Measurements from ENCODE around the gene SNX32.

The SNX32 gene

GRCh38 chr11:65870307-65870658 is 36.5 kb downstream of the SNX32 start:
- no peak for ATAC-seq (ENCODE audit: low read depth)
- no peak overlapping the region for H3K4me3 Mint-ChIP-seq
- no peak for DNase-seq (ENCODE audit: low spot score in 2 of 2)
- H3K27ac Mint-ChIP-seq, result no peak overlapping the region
- H3K27me3 Mint-ChIP-seq, result no peaks in the 10 kb centered on the region
- H3K4me1 Mint-ChIP-seq, result peaks cover 15% of the 10 kb centered on the region
- peaks cover 6% of the 10 kb centered on the region for H3K36me3 Mint-ChIP-seq
- no peaks in the 10 kb centered on the region for H3K9me3 Mint-ChIP-seq

DNA sequence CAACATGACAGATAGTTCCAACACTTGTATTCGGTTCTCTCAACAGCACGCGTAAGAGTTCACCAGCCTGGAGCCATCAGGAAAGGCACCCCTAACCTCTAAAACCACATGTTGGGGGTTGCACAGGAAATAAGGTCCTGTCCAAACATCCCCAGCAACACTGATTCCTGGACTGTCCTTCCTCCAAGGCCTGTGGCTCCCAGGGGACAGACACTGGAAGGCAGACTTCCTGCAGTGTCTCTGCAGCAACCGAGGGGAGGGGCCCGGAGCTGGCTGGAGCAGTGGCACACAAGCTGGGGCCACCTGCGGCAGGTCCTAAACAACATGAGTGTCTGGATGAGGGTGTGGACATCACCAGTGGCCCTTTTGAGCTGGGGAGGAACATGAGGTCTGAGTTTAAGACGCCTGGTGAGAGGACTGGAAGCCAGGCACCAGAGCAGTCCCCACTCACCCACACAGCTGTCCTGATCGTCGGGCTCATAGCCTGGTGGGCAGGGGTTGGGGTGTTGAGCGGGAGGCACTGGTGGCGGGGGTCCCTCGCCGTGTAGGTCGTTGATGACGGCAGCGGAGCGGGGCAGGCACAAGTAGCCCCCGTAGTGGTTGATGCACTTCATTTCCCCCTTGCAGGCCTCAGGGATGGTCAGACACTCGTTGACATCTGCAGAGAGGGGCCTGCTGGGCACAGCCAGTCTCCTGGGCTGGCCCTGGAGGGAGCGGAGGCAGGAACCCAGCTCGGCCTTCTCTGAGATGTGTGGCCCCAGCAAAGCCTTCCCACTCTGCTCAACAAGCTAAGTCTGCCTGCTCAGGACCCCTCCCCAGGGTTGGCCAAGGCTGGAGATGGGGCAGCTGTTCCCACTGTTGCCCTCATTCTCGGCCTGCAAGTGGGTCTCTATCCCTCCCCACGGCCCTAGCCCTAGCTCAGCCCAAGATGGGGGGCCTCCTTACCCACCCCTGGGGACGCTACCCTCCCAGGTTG is 37.2 kb downstream of the SNX32 start:
- Mint-ChIP-seq H3K4me3 (no peak overlapping the region), H3K9me3 (no peaks in the 10 kb centered on the region), H3K27me3 (no peaks in the 10 kb centered on the region), H3K4me1 (peaks cover 15% of the 10 kb centered on the region), H3K36me3 (peaks cover 4% of the 10 kb centered on the region), H3K27ac (no peak overlapping the region)
- ATAC-seq (ENCODE audit: low read depth), result no peak
- DNase-seq (ENCODE audit: low spot score in 2 of 2), result no peak

- Mint-ChIP-seq H3K27me3 (no peaks in the 10 kb centered on the region), H3K4me1 (peaks cover 15% of the 10 kb centered on the region), H3K4me3 (peak overlapping the region; percentile 41), H3K36me3 (peaks cover 2% of the 10 kb centered on the region), H3K9me3 (no peaks in the 10 kb centered on the region), H3K27ac (no peak overlapping the region)
- DNase-seq (ENCODE audit: low spot score in 2 of 2) (no peak), ATAC-seq (ENCODE audit: low read depth) (no peak)
Observed at GRCh38 chr11:65871811-65872548, 38.2 kb downstream of the SNX32 start.

DNA sequence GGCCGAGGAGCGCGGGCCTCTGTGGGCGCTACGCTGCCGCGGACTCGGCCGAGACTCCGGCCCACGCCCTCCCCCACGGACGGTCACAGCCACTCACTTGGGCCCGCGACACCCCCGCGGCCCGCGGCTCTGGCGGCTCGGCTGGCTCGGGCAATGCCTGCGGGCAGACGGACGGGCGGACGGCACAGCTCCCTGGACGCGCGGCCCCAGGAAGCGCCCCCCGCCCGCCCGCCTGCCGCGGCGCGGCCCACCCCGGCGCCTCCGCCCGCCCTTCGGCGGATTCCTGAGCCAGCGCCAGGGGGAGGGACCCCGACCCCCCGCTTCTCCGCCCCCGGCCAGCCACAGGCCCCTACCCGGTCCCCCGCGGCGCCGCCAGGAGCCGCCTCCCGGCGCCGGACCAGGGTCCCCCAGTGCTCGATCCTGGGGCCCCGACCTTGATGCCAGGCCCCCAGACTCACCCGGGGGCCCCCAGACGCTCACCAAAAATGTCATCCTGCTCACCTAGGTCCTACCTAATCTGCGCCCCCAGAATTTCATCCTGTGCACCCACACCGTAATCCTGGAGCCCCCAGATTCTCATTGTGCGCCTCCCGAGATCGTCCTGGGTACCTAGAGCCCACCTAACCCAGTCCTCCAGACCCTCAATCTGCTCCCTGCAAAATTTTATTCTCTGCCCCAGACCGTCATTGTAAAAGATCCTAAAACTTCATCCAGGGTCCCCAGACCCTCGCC is 39.0 kb downstream of the SNX32 start, which contains the start of gene EFEMP2:
Gene EFEMP2, minus strand, starts transcription at position 215 of the 732 bp plus-strand sequence. CDS start 446 bp downstream, outside the sequence.
- ATAC-seq (ENCODE audit: low read depth) (no peak), DNase-seq (ENCODE audit: low spot score in 2 of 2) (no peak)
- peak within 1 kb of the TSS; percentile 90 for H3K4me3 Mint-ChIP-seq
- no peaks in the 10 kb centered on the region for H3K36me3 Mint-ChIP-seq
- peak within 1 kb of the TSS; percentile 93 for H3K27ac Mint-ChIP-seq
- no peaks in the 10 kb centered on the region for H3K9me3 Mint-ChIP-seq
- no peaks in the 10 kb centered on the region for H3K27me3 Mint-ChIP-seq
- H3K4me1 Mint-ChIP-seq, result peaks cover 12% of the 10 kb centered on the region

GRCh38 chr11:65873318-65874156 is 39.8 kb downstream of the SNX32 start:
- no peaks in the 10 kb centered on the region for H3K27me3 Mint-ChIP-seq
- peak overlapping the region; percentile 93 for H3K27ac Mint-ChIP-seq
- DNase-seq (ENCODE audit: low spot score in 2 of 2) (peak; percentile 99 to 100), ATAC-seq (ENCODE audit: low read depth) (peak; percentile 93)
- peaks cover 12% of the 10 kb centered on the region for H3K4me1 Mint-ChIP-seq
- no peaks in the 10 kb centered on the region for H3K9me3 Mint-ChIP-seq
- H3K36me3 Mint-ChIP-seq, result no peaks in the 10 kb centered on the region
- peak overlapping the region; percentile 90 for H3K4me3 Mint-ChIP-seq

GRCh38 chr11:65879617-65880016 is 45.9 kb downstream of the SNX32 start, which contains the start of gene CTSW:
CTSW (plus strand) TSS chr11:65879837; CDS start chr11:65879855, 18 bp downstream.
- Mint-ChIP-seq H3K36me3 (peaks cover 3% of the 10 kb centered on the region), H3K9me3 (no peaks in the 10 kb centered on the region), H3K27ac (no peak within 1 kb of the TSS), H3K27me3 (no peaks in the 10 kb centered on the region), H3K4me3 (no peak within 1 kb of the TSS), H3K4me1 (peaks cover 2% of the 10 kb centered on the region)
- DNase-seq (ENCODE audit: low spot score in 2 of 2), result no peak
- ATAC-seq (ENCODE audit: low read depth), result no peak

DNA sequence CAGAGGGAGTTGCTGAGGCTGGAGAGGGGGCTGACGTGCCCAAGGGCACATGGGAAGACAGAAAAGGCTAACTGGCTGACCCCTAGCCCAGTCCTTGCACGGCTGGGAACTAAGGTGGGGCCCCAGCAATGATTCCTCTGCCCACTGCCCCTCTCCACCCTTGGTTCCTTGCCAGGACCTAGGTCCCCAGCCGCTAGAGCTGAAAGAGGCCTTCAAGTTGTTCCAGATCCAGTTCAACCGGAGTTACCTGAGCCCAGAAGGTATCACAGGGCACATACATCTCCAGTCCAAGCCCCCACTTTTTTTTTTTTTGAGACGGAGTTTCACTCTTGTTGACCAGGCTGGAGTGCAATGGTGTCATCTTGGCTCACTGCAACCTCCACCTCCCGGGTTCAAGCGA is 46.3 kb downstream of the SNX32 start:
- DNase-seq (ENCODE audit: low spot score in 2 of 2), result no peak
- no peak for ATAC-seq (ENCODE audit: low read depth)
- Mint-ChIP-seq H3K4me1 (peaks cover 4% of the 10 kb centered on the region), H3K9me3 (no peaks in the 10 kb centered on the region), H3K4me3 (no peak overlapping the region), H3K27ac (no peak overlapping the region), H3K36me3 (peaks cover 5% of the 10 kb centered on the region), H3K27me3 (no peaks in the 10 kb centered on the region)

DNA sequence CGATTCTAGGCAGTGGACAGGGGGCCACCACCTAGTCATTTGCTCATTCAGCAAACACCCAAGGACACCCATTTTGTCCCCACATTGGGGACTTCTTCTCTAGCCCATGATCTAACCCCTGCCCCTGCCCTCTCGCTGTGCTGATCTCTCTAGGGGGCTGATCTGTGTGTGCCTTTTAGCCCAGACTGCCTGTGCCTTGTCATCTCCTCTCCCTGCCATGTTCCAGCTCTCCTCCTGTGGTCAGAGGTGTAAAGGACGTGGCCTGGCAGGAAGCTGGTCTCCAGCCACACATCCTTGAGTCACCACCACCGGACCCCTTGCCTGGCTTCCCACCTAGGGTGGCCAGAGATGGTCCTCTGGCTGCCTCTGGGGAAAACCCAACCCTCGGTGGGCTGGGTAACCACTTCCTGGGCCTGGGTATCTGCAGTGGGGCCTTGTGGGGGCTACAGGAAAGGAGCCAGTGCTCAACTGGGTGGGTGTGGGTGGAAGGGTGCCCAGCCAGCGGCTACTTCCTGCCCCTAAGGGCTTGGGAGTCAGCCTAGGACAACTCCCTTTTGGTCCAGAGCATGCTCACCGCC is 47.2 kb downstream of the SNX32 start:
- no peak overlapping the region for H3K4me3 Mint-ChIP-seq
- H3K4me1 Mint-ChIP-seq, result peaks cover 8% of the 10 kb centered on the region
- no peak for DNase-seq (ENCODE audit: low spot score in 2 of 2)
- ATAC-seq (ENCODE audit: low read depth), result no peak
- H3K27me3 Mint-ChIP-seq, result no peaks in the 10 kb centered on the region
- H3K27ac Mint-ChIP-seq, result no peak overlapping the region
- no peaks in the 10 kb centered on the region for H3K9me3 Mint-ChIP-seq
- peaks cover 8% of the 10 kb centered on the region for H3K36me3 Mint-ChIP-seq

- Mint-ChIP-seq H3K9me3 (no peaks in the 10 kb centered on the region), H3K27ac (no peak overlapping the region), H3K4me3 (no peak overlapping the region), H3K4me1 (peaks cover 18% of the 10 kb centered on the region), H3K27me3 (no peaks in the 10 kb centered on the region), H3K36me3 (peaks cover 11% of the 10 kb centered on the region)
- ATAC-seq (ENCODE audit: low read depth), result no peak
- DNase-seq (ENCODE audit: low spot score in 2 of 2), result no peak
Observed at GRCh38 chr11:65882120-65883057, 48.6 kb downstream of the SNX32 start.

DNA sequence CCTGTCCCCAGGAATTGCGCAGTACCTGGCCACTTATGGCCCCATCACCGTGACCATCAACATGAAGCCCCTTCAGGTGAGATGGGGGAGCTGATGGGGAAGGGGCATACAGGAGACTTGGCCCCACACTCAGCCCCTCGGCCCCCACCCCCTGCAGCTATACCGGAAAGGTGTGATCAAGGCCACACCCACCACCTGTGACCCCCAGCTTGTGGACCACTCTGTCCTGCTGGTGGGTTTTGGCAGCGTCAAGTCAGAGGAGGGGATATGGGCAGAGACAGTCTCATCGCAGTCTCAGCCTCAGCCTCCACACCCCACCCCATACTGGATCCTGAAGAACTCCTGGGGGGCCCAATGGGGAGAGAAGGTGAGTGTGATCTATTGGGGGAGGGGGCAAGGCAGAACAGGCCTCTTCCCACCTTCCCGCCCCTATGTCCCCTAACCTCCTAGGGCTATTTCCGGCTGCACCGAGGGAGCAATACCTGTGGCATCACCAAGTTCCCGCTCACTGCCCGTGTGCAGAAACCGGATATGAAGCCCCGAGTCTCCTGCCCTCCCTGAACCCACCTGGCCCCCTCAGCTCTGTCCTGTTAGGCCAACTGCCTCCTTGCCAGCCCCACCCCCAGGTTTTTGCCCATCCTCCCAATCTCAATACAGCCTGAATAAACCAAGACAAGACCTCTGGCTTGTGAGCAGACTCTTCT is 49.4 kb downstream of the SNX32 start:
- DNase-seq (ENCODE audit: low spot score in 2 of 2), result no peak
- ATAC-seq (ENCODE audit: low read depth), result no peak
- H3K9me3 Mint-ChIP-seq, result no peaks in the 10 kb centered on the region
- peaks cover 23% of the 10 kb centered on the region for H3K4me1 Mint-ChIP-seq
- no peaks in the 10 kb centered on the region for H3K27me3 Mint-ChIP-seq
- no peak overlapping the region for H3K27ac Mint-ChIP-seq
- peaks cover 11% of the 10 kb centered on the region for H3K36me3 Mint-ChIP-seq
- H3K4me3 Mint-ChIP-seq, result no peak overlapping the region

GRCh38 chr11:65883786-65884715 is 50.3 kb downstream of the SNX32 start:
- H3K27ac Mint-ChIP-seq, result peak overlapping the region; percentile 32
- no peak for ATAC-seq (ENCODE audit: low read depth)

More at GRCh38 chr11:65883786-65884715, 50.3 kb downstream of the SNX32 start:
- Mint-ChIP-seq H3K4me1 (peaks cover 26% of the 10 kb centered on the region), H3K9me3 (no peaks in the 10 kb centered on the region), H3K4me3 (no peak overlapping the region), H3K36me3 (peaks cover 11% of the 10 kb centered on the region), H3K27me3 (no peaks in the 10 kb centered on the region)
- DNase-seq (ENCODE audit: low spot score in 2 of 2), result no peak

All from memory B cell (primary cell).